SK-N-SH treated with all-trans-retinoic acid at 6 μM for 48 hours (cell line): Measurements from ENCODE around the gene GREB1L.

Experiments used
- ATAC-seq: fragments of 200-7000 bp; cut with Tn5 transposase; 3 replicates; pipeline ENCODE4 v1.9.1; 2020; ENCODE audit warnings: mild to moderate bottlenecking, moderate library complexity
- ARNTL ChIP-seq: fragments of 450-650 bp; formaldehyde crosslinking; IDR thresholded peaks from 2 replicates; pipeline ENCODE4 v1.5.0; 2020; ENCODE audit warnings: low read depth, mild to moderate bottlenecking, moderate library complexity, borderline replicate concordance
- BACH2 ChIP-seq: fragments of 250-450 bp; sonication (Bioruptor Pico); IDR thresholded peaks from 2 replicates; pipeline ENCODE4 v1.9.0; 2021; ENCODE audit warnings: mild to moderate bottlenecking, borderline replicate concordance
- CSDC2 ChIP-seq: fragments of 250-450 bp; sonication (Bioruptor Pico); IDR thresholded peaks from 2 replicates; pipeline ENCODE4 v1.5.0; 2020; ENCODE audit warnings: mild to moderate bottlenecking, moderate library complexity
- GLIS3 ChIP-seq: fragments of 250-450 bp; sonication (Bioruptor Pico); IDR thresholded peaks from 2 replicates; pipeline ENCODE4 v1.5.0; 2020; ENCODE audit warnings: mild to moderate bottlenecking, moderate library complexity
- ISL1 ChIP-seq: fragments of 250-450 bp; sonication (Bioruptor Pico); IDR thresholded peaks from 2 replicates; pipeline ENCODE4 v2.1.2; 2022; ENCODE audit warnings: mild to moderate bottlenecking, moderate library complexity
- OSR1 ChIP-seq: fragments of 250-450 bp; sonication (Bioruptor Pico); IDR thresholded peaks from 2 replicates; pipeline ENCODE4 v1.8.0; 2022; ENCODE audit warnings: moderate library complexity, mild to moderate bottlenecking, inconsistent platforms
- PPARA ChIP-seq: fragments of 250-450 bp; sonication (Bioruptor Pico); IDR thresholded peaks from 2 replicates; pipeline ENCODE4 v1.5.0; 2020; ENCODE audit warnings: mild to moderate bottlenecking, borderline replicate concordance
- RARB ChIP-seq: fragments of 250-450 bp; sonication (Bioruptor Pico); IDR thresholded peaks from 2 replicates; pipeline ENCODE4 v1.8.0; 2021; ENCODE audit warnings: mild to moderate bottlenecking, moderate library complexity
- SNAI2 ChIP-seq: fragments of 250-450 bp; sonication (Bioruptor Pico); IDR thresholded peaks from 2 replicates; pipeline ENCODE4 v1.5.0; 2020; ENCODE audit warnings: mild to moderate bottlenecking, moderate library complexity
- TCF4 ChIP-seq: fragments of 250-450 bp; sonication (Bioruptor Pico); IDR thresholded peaks from 2 replicates; pipeline ENCODE4 v1.8.0; 2021; ENCODE audit warnings: mild to moderate bottlenecking, moderate library complexity, borderline replicate concordance
- TOX ChIP-seq: fragments of 250-450 bp; sonication (Bioruptor Pico); IDR thresholded peaks from 2 replicates; pipeline ENCODE4 v1.8.0; 2021; ENCODE audit warnings: mild to moderate bottlenecking, moderate library complexity, borderline replicate concordance
- ZC3H10 ChIP-seq: fragments of 250-450 bp; sonication (Bioruptor Pico); IDR thresholded peaks from 2 replicates; pipeline ENCODE4 v1.5.1; 2021; ENCODE audit warnings: mild to moderate bottlenecking, moderate library complexity
- ZFP3 ChIP-seq: fragments of 250-450 bp; sonication (Bioruptor Pico); IDR thresholded peaks from 2 replicates; pipeline ENCODE4 v1.5.0; 2020; ENCODE audit warnings: mild to moderate bottlenecking, moderate library complexity
- ZFP30 ChIP-seq: fragments of 450-650 bp; formaldehyde crosslinking; IDR thresholded peaks from 2 replicates; pipeline ENCODE4 v1.5.0; 2022; ENCODE audit warnings: mild to moderate bottlenecking, moderate library complexity
- ZNF565 ChIP-seq: fragments of 450-650 bp; formaldehyde crosslinking; conservative IDR thresholded peaks from 2 replicates; pipeline ENCODE4 v1.5.0; 2020; ENCODE audit warnings: low read depth, mild to moderate bottlenecking, moderate library complexity
- ZNF8 ChIP-seq: fragments of 450-650 bp; formaldehyde crosslinking; IDR thresholded peaks from 2 replicates; pipeline ENCODE4 v1.5.0; 2020; ENCODE audit warnings: mild to moderate bottlenecking, moderate library complexity
- TF ChIP-seq, protein P1 (sequence below): fragments of 250-450 bp; sonication (Bioruptor Pico); IDR thresholded peaks from 2 replicates; pipeline ENCODE4 v1.5.1; 2020; ENCODE audit warnings: low read depth, mild to moderate bottlenecking, moderate library complexity
- TF ChIP-seq, protein P2 (sequence below): fragments of 250-450 bp; sonication (Bioruptor Pico); IDR thresholded peaks from 2 replicates; pipeline ENCODE4 v1.5.1; 2021; ENCODE audit warnings: mild to moderate bottlenecking, moderate library complexity
- TF ChIP-seq, protein P3 (sequence below): fragments of 250-450 bp; sonication (Bioruptor Pico); IDR thresholded peaks from 2 replicates; pipeline ENCODE4 v1.8.0; 2020; ENCODE audit warnings: mild to moderate bottlenecking, moderate library complexity, borderline replicate concordance
- TF ChIP-seq, protein P4 (sequence below): fragments of 250-450 bp; sonication (Bioruptor Pico); IDR thresholded peaks from 2 replicates; pipeline ENCODE4 v1.8.0; 2021; ENCODE audit warnings: low read depth, mild to moderate bottlenecking, moderate library complexity, borderline replicate concordance

The GREB1L gene

DNA sequence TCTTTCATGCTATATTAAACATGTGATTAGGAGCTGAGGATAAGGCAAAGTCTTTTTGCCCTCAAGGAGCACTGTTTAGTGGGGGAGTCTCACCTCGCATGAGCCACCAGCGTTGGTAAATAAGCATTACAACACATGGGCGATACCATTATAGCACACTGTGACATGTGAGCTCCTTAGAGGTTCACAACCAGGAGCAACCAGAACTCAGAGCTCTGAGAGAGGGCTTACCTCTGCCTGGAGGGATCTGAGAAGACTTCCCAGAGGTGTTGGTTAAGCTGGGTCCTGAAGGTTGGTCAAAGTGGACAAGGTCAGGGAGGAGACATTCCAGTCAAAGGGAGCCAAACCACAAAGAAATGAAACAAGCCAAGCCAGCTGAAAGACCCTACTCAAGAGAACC is 199.6 kb downstream of the GREB1L start:
- TF ChIP-seq, protein P1, sequence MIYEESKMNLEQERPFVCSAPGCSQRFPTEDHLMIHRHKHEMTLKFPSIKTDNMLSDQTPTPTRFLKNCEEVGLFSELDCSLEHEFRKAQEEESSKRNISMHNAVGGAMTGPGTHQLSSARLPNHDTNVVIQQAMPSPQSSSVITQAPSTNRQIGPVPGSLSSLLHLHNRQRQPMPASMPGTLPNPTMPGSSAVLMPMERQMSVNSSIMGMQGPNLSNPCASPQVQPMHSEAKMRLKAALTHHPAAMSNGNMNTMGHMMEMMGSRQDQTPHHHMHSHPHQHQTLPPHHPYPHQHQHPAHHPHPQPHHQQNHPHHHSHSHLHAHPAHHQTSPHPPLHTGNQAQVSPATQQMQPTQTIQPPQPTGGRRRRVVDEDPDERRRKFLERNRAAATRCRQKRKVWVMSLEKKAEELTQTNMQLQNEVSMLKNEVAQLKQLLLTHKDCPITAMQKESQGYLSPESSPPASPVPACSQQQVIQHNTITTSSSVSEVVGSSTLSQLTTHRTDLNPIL (CRISPR knock-in tag), result no peak
- TF ChIP-seq ARNTL, result no peak
- no peak for TF ChIP-seq TOX (CRISPR knock-in tag)
- TF ChIP-seq, protein P2, sequence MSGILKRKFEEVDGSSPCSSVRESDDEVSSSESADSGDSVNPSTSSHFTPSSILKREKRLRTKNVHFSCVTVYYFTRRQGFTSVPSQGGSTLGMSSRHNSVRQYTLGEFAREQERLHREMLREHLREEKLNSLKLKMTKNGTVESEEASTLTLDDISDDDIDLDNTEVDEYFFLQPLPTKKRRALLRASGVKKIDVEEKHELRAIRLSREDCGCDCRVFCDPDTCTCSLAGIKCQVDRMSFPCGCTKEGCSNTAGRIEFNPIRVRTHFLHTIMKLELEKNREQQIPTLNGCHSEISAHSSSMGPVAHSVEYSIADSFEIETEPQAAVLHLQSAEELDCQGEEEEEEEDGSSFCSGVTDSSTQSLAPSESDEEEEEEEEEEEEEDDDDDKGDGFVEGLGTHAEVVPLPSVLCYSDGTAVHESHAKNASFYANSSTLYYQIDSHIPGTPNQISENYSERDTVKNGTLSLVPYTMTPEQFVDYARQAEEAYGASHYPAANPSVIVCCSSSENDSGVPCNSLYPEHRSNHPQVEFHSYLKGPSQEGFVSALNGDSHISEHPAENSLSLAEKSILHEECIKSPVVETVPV (CRISPR knock-in tag), result no peak
- TF ChIP-seq, protein P3, sequence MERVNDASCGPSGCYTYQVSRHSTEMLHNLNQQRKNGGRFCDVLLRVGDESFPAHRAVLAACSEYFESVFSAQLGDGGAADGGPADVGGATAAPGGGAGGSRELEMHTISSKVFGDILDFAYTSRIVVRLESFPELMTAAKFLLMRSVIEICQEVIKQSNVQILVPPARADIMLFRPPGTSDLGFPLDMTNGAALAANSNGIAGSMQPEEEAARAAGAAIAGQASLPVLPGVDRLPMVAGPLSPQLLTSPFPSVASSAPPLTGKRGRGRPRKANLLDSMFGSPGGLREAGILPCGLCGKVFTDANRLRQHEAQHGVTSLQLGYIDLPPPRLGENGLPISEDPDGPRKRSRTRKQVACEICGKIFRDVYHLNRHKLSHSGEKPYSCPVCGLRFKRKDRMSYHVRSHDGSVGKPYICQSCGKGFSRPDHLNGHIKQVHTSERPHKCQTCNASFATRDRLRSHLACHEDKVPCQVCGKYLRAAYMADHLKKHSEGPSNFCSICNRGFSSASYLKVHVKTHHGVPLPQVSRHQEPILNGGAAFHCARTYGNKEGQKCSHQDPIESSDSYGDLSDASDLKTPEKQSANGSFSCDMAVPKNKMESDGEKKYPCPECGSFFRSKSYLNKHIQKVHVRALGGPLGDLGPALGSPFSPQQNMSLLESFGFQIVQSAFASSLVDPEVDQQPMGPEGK (CRISPR knock-in tag), result no peak
- no peak for TF ChIP-seq RARB (CRISPR knock-in tag)
- no peak for ATAC-seq

DNA sequence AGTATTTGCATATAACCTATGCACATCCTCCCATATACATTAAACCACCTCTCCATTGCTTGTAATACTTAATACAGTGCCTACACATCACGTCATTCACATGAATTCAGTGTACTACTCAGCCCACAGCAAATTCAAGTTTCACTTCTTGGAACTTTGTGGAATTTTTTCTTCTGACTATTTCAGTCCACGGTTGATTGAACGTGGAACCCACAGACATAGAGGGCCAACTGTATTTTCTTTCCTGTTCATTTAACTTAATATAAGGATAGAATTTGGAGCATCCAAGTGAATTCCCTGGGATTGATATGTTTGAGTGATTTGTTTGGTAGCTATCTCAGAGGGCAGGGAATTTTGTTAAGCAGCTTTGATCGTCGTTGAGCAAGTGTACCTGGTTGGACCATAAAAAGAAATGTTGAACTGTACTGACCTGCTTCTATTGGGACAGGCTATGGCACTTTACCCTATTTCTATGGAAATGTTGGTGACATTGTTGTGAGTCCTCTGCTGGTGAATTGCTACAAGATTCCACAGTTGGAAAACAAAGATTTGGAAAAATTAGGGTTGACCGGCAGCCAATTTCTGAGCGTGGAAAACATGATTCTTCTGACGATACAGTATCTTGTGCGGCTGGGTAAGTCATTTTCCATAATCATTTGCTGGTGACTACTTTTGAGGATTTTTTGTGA is 201.9 kb downstream of the GREB1L start:
- TF ChIP-seq CSDC2 (no peak), ISL1 (CRISPR knock-in tag) (no peak), ZC3H10 (CRISPR knock-in tag) (no peak), TCF4 (CRISPR knock-in tag) (no peak), ZFP30 (CRISPR knock-in tag) (no peak), ZFP3 (CRISPR knock-in tag) (no peak), PPARA (CRISPR knock-in tag) (no peak), TOX (CRISPR knock-in tag) (no peak), OSR1 (no peak), GLIS3 (CRISPR knock-in tag) (no peak), ZNF8 (CRISPR knock-in tag) (no peak)
- TF ChIP-seq, protein P1 (CRISPR knock-in tag), result no peak
- TF ChIP-seq, protein P3 (CRISPR knock-in tag), result no peak
- no peak for ATAC-seq

DNA sequence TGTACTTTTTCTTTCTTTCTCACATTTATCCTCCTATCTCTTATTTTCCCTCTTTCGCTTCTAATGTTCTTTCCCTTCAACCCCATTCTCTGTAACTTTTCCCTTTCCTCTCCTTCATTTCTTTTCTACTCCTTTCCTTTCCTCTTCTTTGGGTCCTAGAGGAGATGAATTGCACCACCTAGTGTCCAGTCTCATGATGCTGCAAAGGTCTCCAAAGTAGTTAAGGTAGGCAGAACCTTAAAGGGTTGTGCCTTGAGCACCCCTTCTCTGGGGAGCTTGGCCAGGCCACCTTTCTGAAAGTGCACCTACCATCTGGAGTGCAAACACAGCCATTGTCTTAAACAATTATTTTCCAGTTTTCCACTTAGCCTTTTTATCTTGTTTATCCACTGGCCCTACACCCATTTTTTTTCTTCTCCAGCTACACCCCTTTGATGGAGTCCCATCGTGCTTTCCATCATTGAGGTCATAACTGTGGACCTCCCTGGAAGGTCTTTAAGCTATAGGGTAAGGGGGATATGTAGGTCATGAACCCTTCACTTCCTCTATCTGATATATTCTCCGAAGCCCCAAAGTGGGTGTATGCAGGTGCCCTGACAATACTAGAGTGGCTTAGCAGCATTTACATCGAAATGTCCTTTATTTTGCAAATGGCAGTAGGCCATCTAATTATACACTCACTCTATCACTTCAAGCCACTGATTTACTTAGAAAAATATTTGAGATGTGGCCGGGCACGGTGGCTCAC is 202.6 kb downstream of the GREB1L start:
- TF ChIP-seq GLIS3 (CRISPR knock-in tag), result no peak
- no peak for TF ChIP-seq PPARA (CRISPR knock-in tag)
- TF ChIP-seq TCF4 (CRISPR knock-in tag), result no peak
- no peak for TF ChIP-seq ZFP30 (CRISPR knock-in tag)
- no peak for TF ChIP-seq CSDC2
- no peak for TF ChIP-seq ZNF565 (CRISPR knock-in tag)
- TF ChIP-seq ARNTL, result no peak
- TF ChIP-seq BACH2 (CRISPR knock-in tag), result no peak
- no peak for TF ChIP-seq ZFP3 (CRISPR knock-in tag)
- no peak for TF ChIP-seq SNAI2
- TF ChIP-seq, protein P2 (CRISPR knock-in tag), result no peak
- TF ChIP-seq, protein P4, sequence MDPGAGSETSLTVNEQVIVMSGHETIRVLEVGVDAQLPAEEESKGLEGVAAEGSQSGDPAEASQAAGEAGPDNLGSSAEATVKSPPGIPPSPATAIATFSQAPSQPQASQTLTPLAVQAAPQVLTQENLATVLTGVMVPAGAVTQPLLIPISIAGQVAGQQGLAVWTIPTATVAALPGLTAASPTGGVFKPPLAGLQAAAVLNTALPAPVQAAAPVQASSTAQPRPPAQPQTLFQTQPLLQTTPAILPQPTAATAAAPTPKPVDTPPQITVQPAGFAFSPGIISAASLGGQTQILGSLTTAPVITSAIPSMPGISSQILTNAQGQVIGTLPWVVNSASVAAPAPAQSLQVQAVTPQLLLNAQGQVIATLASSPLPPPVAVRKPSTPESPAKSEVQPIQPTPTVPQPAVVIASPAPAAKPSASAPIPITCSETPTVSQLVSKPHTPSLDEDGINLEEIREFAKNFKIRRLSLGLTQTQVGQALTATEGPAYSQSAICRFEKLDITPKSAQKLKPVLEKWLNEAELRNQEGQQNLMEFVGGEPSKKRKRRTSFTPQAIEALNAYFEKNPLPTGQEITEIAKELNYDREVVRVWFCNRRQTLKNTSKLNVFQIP (CRISPR knock-in tag), result no peak
- TF ChIP-seq TOX (CRISPR knock-in tag), result no peak
- no peak for TF ChIP-seq ZC3H10 (CRISPR knock-in tag)
- TF ChIP-seq, protein P1 (CRISPR knock-in tag), result no peak
- peak; percentile 84 for ATAC-seq
